Stimulated activated naive CD8-positive, alpha-beta T cell treated with anti-CD3 and anti-CD28 coated beads, Interleukin-15, amount 100 ng/mL, for 72 hours (primary cell): ENCODE measurements around the gene MTA2.
"Not testable (repeated sequence)": the region's sequence is repeated elsewhere in the genome, so short reads cannot be mapped to it uniquely, and the experiment has no call there.

ENCODE experiments used
- ATAC-seq: fragments of 150-1000 bp; cut with Tn5 transposase; 2 replicates; pipeline ENCODE4 v1.10.0; 2021; ENCODE audit warnings: mild to moderate bottlenecking, moderate library complexity
- DNase-seq, 2 donors: peaks; one replicate each; pipeline ENCODE4 v3.0.0; 2021 to 2022
- H3K27ac Mint-ChIP-seq, 2 donors: one replicate each; pipeline ENCODE4 v1.8.0; 2022; ENCODE audit warnings: mild to moderate bottlenecking in 2 of 2, mixed read lengths in 2 of 2, moderate library complexity in 2 of 2
- H3K27me3 Mint-ChIP-seq: one replicate; pipeline ENCODE4 v1.8.0; 2022; ENCODE audit warnings: mixed read lengths
- H3K4me1 Mint-ChIP-seq: one replicate; pipeline ENCODE4 v1.8.0; 2022; ENCODE audit warnings: mild to moderate bottlenecking, mixed read lengths
- H3K4me3 Mint-ChIP-seq, 2 donors: one replicate each; pipeline ENCODE4 v1.8.0; 2022; ENCODE audit warnings: mild to moderate bottlenecking in 2 of 2, mixed read lengths in 2 of 2, moderate library complexity in 1 of 2
- H3K9me3 Mint-ChIP-seq, 2 donors: one replicate each; pipeline ENCODE4 v1.8.0; 2022; ENCODE audit warnings: mixed read lengths in 2 of 2

MTA2 gene

GRCh38 chr11:62553080-62553838 is 48.4 kb downstream of the MTA2 start:
- DNase-seq (peak in 1 of 2 donors; percentile 51), ATAC-seq (no peak)
- Mint-ChIP-seq H3K4me1 (peaks cover 97% of the 10 kb centered on the region), H3K27me3 (peaks cover 7% of the 10 kb centered on the region), H3K9me3 (no peaks in the 10 kb centered on the region), H3K4me3 (peak overlapping the region; percentile 58 to 62), H3K27ac (peak overlapping the region; percentile 81 to 94)

DNA sequence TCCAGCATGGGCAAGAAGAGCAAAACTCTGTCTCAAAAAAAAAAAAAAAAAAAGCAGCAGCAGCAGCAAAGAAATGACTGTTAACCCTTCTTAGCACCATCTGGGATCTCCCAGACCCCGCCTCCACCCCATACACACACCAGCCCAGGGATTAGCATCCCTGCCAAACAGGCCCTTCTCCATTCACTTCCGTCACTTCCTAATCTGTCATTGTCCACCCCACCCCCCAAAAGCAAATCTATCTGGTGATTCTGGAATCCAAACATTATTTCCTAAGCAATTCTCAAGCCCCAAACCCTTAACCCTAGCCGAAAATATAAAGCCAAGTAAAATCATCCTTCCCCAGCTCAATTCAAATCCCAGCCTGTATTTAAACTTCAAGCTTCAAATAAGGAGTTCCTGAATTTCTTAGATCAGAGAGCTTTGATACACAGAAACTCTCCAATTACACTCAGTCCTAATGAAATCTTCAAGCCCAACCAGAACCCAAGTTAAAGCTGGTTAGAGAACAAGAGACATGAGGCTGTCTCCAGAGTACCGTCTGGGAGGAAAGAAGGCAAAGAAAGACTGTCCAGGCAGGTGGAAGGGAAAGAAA is 49.1 kb downstream of the MTA2 start:
- peak overlapping the region; percentile 62 to 65 for H3K4me3 Mint-ChIP-seq
- peaks cover 14% of the 10 kb centered on the region for H3K27me3 Mint-ChIP-seq
- ATAC-seq (no peak), DNase-seq (no peak)
- H3K27ac Mint-ChIP-seq, result peak overlapping the region; percentile 94
- no peaks in the 10 kb centered on the region for H3K9me3 Mint-ChIP-seq
- peaks cover 97% of the 10 kb centered on the region for H3K4me1 Mint-ChIP-seq

GRCh38 chr11:62550478-62550877 is 51.2 kb downstream of the MTA2 start:
- not testable (repeated sequence) for ATAC-seq, H3K27ac Mint-ChIP-seq, H3K9me3 Mint-ChIP-seq, H3K4me3 Mint-ChIP-seq, DNase-seq
- peaks cover 85% of the 10 kb centered on the region for H3K4me1 Mint-ChIP-seq
- peaks cover 20% of the 10 kb centered on the region for H3K27me3 Mint-ChIP-seq

DNA sequence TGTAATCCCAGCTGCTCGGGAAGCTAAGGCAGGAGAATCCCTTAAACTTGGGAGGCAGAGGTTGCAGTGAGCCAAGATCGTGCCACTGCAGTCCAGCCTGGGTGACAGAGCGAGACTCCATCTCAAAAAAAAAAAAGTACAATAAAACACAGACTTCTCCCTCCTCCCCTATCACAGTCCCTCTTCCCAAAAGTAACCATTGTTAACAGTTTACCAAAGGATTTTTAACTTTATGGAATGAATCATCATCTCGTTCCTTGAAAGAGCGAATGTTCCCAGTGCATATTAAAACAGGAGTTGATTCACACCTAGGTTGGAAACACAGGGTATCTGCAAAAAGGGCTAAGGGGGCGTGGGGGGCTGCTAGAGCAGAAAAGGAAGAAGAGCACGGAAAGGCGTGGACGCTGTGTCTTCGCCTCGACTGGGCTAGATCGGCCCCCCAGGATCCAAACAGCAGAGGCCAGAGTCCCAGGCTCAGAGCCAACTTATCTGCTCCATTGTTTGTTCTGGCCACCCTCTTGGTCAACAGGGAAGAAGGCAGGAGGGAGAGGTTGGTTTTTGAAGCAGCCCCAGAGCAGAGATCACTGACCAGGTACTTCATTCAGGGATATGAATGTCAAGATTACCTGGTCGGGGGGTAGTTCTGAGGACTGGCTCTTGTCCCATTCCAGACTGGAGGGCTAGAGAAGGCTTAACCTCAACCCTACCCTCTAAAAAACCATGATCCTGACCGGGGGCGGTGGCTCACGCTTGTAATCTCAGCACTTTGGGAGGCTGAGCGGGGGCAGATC is 52.9 kb downstream of the MTA2 start:
- ATAC-seq (no peak), DNase-seq (no peak)
- H3K4me1 Mint-ChIP-seq, result peaks cover 85% of the 10 kb centered on the region
- peaks cover 20% of the 10 kb centered on the region for H3K27me3 Mint-ChIP-seq
- no peaks in the 10 kb centered on the region for H3K9me3 Mint-ChIP-seq
- H3K4me3 Mint-ChIP-seq, result no peak overlapping the region
- H3K27ac Mint-ChIP-seq, result peak overlapping the region in 1 of 2 donors; percentile 85

DNA sequence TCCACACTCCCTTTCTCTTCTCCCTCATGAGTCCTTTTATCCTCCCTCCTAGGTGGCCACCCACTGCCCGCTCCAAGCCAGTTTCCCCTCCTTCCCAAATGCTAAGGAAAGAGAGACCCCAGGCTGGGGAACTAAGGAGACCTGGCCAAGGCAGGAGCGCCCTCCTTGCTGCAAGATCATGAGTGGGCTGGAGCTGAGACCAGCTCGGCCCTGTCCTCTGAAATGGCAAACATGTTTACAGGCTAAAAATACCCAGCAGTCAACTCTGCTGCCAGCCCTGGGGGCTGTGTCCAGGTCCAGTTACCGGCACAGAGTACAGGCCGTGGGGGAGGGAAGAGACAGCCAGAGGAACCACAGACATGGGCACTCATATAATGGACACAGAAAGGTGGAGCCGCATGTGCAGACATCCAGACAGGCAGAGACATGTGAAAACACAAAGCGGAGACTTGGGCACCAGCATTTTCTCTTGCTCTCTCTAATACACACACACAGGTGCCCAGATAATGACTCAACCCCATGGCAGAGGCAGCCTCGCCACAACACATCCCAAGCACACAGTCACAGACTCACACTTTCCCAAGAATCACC is 53.9 kb downstream of the MTA2 start:
- DNase-seq (no peak), ATAC-seq (no peak)
- H3K27me3 Mint-ChIP-seq, result peaks cover 20% of the 10 kb centered on the region
- peaks cover 85% of the 10 kb centered on the region for H3K4me1 Mint-ChIP-seq
- H3K4me3 Mint-ChIP-seq, result peak overlapping the region; percentile 63 to 75
- H3K9me3 Mint-ChIP-seq, result no peaks in the 10 kb centered on the region
- no peak overlapping the region for H3K27ac Mint-ChIP-seq

DNA sequence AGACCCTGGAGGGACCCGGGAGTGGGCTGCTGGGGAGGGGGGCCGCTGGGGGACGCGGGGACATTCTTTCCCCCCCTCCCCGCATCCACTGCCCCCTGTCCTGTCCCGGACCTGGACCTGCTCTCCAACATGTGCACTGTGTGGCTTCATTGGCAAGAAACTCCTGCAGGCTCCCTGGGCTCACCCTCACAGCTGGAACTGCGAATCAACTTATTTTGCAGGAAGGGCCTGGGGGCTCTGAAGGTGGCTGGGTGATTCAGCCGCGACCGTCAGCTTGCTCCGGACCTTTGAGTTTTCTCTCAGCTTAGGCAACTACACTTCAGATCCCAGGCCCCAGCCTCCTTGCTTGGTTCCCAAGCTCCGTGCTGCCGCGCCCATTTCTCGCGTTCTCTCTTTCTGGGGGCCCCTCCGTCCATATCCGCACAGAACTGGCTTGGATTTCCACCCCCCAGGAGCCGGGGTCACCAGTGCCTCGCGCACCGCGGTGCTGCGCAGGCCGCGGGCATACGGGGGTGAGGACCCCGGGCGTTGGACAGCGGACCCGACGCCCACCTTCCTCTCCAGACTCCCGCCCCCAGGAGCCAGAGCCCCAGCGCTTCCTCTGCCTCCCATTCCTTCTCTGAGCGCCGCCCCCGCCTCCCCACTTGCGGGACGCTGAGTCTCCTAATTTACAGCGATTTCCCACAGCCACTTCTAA is 54.6 kb downstream of the MTA2 start:
- peak overlapping the region; percentile 63 to 75 for H3K4me3 Mint-ChIP-seq
- H3K4me1 Mint-ChIP-seq, result peaks cover 85% of the 10 kb centered on the region
- H3K27me3 Mint-ChIP-seq, result peaks cover 20% of the 10 kb centered on the region
- H3K27ac Mint-ChIP-seq, result peak overlapping the region in 1 of 2 donors; percentile 4
- DNase-seq, result no peak
- ATAC-seq, result no peak
- H3K9me3 Mint-ChIP-seq, result no peaks in the 10 kb centered on the region

DNA sequence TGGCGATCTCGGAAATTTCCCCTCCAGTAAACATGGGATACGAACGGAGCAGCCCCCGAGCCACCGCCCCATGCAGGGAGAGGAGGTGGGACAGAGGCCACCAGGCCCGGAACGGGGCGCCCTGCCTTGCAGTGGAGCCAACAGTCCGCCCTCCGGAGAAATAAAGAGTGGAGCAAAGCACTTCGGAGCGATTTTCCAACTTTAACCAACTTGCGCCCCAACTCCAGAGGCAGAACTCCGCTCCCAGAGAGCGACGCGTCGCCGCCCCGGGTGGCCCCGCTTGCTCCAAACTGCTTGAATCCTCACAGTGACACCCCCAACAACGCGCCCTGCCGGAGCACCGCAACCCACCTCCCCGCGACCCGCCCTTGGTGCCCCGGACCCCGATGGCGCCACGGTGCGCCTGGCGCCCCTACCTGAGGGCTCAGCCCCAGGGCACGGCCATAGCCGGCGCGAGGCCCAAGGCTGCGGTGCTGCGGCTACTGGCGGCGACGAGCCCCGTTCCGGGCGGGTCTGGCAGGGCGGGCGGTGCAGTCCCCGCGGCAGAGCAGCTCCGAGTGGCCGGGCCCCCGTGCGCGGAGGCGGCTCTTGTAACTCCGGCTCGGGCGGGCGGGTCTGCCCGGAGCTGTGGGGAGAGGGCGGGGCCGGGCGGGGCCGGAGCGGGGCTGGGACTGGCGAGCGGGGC is 55.3 kb downstream of the MTA2 start, which contains the start of gene AHNAK:
AHNAK (minus strand) TSS at position 563 of the 685 bp plus-strand sequence. CDS start 10,708 bp downstream, outside the sequence.
- Mint-ChIP-seq H3K9me3 (no peaks in the 10 kb centered on the region), H3K4me1 (peaks cover 85% of the 10 kb centered on the region), H3K27me3 (peaks cover 20% of the 10 kb centered on the region), H3K27ac (peak within 1 kb of the TSS; percentile 11 to 91), H3K4me3 (peak within 1 kb of the TSS; percentile 95 to 96)
- ATAC-seq (peak; percentile 55), DNase-seq (peak; percentile 73 to 76)

DNA sequence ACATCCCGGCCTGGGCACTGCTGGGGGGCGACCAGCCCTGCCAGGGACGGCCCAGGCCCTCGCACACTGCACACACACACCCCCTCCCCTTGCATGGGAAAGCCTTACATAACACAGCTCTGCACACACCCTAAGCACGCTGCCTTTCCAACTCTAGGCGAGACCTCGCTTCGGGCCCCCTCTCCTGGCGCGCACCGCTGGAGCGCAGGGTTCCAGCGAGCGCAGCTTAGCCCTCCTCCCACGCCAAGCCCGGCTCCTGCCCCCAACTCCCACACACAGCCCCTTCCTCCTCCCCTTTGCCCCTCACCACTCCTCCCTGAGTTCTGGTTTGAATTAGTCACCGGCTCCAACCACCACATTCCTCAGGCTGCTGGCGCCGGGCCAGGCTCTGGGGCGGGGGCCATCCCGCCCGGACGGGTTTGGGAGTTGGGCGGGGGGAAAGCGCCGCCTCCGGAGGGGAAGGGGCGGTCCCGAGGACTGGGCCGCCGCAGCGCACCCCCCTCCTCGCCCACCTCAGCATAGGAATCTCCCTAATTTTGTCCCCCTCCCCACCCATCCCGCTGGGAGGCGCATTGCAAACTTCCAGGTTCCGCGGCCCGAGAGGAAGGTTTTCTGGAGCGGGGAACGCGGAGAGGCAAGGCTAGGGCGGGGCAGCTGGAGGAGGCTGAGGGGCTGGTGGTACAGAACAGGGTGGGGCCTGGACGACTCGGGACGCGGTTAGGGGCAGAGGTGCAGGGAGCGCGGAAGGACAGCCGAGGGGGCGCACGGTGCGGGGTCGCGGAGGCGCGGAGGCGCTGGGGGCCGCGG is 56.0 kb downstream of the MTA2 start:
- DNase-seq (peak in 1 of 2 donors; percentile 57), ATAC-seq (peak; percentile 52)
- Mint-ChIP-seq H3K4me1 (peaks cover 85% of the 10 kb centered on the region), H3K9me3 (no peaks in the 10 kb centered on the region), H3K27me3 (peaks cover 20% of the 10 kb centered on the region), H3K4me3 (peak overlapping the region; percentile 95 to 96), H3K27ac (peak overlapping the region; percentile 91 to 96)

- DNase-seq, result no peak
- peak overlapping the region; percentile 44 to 61 for H3K27ac Mint-ChIP-seq
- peak overlapping the region; percentile 95 to 96 for H3K4me3 Mint-ChIP-seq
- peak; percentile 11 for ATAC-seq
- no peaks in the 10 kb centered on the region for H3K9me3 Mint-ChIP-seq
- peaks cover 20% of the 10 kb centered on the region for H3K27me3 Mint-ChIP-seq
- peaks cover 80% of the 10 kb centered on the region for H3K4me1 Mint-ChIP-seq
Measured at GRCh38 chr11:62544581-62545436, 56.9 kb downstream of the MTA2 start.

DNA sequence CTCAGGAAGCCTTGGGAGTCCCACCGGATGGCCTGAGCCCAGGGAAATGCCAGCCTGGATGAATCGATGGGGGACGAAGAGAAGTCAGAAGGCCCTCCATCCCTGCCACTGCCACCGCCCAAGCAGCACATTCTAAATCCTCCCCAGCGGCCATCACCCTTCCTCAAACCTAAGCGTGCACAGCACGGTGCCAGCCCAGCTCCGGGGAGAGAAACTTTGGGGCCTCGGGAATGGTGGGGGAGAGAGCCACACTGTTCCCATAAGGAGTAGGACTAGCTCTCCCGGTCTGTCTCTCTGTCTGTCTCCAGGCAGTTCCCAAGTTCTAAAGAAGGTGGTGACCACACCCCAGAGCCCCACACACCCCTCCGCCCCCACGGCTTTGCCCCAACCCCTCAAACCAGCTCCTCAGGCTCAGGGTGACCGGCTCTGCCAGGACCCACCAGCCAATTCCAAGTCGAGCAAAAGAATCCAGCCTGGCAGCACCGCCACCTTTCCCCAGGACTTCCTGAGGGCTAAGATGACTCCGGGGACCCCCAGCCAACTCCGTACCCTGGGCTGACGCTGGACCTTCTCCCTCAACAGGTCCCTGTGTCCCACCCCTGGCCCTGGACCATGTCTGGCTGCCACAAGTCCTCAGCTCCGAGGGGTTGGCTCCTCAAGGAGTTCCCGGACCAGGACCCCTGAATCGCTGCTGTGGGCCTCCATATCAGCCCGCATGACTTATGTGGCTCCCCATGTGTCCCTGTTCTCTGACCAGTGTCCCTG is 57.8 kb downstream of the MTA2 start:
- H3K27me3 Mint-ChIP-seq, result peaks cover 19% of the 10 kb centered on the region
- DNase-seq, result no peak
- H3K9me3 Mint-ChIP-seq, result no peaks in the 10 kb centered on the region
- no peak overlapping the region for H3K27ac Mint-ChIP-seq
- no peak for ATAC-seq
- H3K4me3 Mint-ChIP-seq, result peak overlapping the region; percentile 95 to 96
- peaks cover 80% of the 10 kb centered on the region for H3K4me1 Mint-ChIP-seq
